Omental fat pad (tissue), 4 donors: ENCODE data around the gene SSNA1. TPM values are rescaled to one million over a fixed set of nuclear protein-coding genes. Genes with fewer than 3 reads are reported as not detected.

ENCODE experiments used
- ATAC-seq: fragments of 150-250 bp; one replicate; pipeline ENCODE4 v1.9.1; 2016; ENCODE audit warnings: mild to moderate bottlenecking, moderate library complexity; ENCODE audit not compliant: low FRiP score
- DNase-seq: peaks from one replicate; pipeline ENCODE4 v3.0.0-alpha.2; 2019; ENCODE audit warnings: low spot score
- total RNA-seq, 4 donors: library from RNA; depleted of rRNA; stranded (reverse); fragments of >200 nt; gene quantifications; one replicate each; pipeline ENCODE4 v1.1.0, GENCODE V29; 2016
- TF ChIP-seq, protein P1 (sequence below), 3 donors: fragments of 450-650 bp; IDR thresholded peaks; one replicate each; pipeline ENCODE4 v1.5.1; 2016 to 2017; ENCODE audit warnings: antibody characterized with exemption in 3 of 3, mild to moderate bottlenecking in 3 of 3, moderate library complexity in 2 of 3

Gene SSNA1
- total RNA-seq, 4 donors from 2014 or later = 51.2 to 78.2 (median 67.1) TPM

DNA sequence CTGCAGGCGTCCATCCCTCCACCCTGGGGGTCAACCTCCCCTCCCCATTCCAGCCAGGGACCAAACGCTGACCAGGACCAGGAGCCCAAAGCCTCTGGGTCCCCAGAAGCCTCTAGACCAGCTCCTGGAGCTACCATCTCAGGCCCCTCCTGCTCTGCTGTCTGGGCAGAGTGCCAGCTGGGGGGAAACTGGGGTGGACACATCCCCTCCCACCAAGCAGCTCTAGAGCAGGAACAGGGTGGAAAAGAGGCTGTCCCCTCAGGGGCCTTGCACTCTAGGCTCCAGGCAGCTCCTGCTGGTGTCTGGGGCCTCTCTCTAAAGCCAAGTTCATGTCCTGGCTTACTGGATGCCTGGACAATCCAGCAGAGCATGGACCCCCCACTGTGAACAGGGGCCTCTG is 4.4 kb downstream of the SSNA1 start:
- TF ChIP-seq, protein P1, sequence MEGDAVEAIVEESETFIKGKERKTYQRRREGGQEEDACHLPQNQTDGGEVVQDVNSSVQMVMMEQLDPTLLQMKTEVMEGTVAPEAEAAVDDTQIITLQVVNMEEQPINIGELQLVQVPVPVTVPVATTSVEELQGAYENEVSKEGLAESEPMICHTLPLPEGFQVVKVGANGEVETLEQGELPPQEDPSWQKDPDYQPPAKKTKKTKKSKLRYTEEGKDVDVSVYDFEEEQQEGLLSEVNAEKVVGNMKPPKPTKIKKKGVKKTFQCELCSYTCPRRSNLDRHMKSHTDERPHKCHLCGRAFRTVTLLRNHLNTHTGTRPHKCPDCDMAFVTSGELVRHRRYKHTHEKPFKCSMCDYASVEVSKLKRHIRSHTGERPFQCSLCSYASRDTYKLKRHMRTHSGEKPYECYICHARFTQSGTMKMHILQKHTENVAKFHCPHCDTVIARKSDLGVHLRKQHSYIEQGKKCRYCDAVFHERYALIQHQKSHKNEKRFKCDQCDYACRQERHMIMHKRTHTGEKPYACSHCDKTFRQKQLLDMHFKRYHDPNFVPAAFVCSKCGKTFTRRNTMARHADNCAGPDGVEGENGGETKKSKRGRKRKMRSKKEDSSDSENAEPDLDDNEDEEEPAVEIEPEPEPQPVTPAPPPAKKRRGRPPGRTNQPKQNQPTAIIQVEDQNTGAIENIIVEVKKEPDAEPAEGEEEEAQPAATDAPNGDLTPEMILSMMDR (IDR thresholded peaks at IDR 0.05) = no peak
- no peak for ATAC-seq
- no peak for DNase-seq

GRCh38 chr9:137193771-137194170 is 5.3 kb downstream of the SSNA1 start:
- TF ChIP-seq, protein P1 (IDR thresholded peaks at IDR 0.05) = no peak
- DNase-seq (no peak), ATAC-seq (no peak)

DNA sequence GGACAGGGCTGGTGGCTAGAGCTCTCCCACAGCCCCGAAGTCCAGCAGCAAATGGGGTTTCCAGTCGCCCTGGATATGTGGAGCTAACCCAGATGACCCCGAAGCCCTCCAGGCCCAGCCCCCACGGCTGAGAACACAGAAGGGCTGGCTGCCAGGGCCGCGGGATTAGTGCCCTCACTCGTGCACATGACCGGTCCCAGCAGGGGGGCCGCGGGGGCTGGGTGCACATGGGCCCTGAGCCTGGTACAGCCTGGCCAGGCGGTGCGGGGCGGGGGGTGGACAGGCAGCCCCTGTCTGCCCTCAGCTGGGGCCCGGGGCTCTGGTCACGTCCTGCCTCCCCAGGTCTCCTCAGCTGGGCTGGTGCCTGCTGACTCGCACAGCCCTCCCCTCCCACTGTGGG is 5.9 kb downstream of the SSNA1 start:
- ATAC-seq (no peak), DNase-seq (no peak)
- TF ChIP-seq, protein P1 (IDR thresholded peaks at IDR 0.05) = no peak

DNA sequence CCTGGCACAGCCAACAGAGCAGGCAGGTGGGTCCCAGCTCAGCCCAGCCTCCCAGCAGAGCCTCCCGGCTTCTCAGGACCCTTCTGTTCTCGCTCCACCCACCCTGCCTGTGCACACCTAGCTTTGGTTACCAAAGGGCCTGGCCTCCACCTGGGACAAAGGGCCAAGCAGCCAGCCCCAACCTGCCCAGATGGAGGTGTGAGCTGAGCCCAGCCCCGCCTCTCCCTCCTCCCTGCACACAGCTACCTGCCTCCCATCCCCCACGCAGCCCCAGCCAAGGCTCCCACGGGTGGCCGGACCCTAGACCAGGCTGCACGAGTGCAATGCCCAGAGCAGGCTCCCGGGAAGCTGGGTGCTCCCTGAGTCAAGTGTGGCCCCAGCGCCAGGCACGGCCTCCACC is 6.4 kb downstream of the SSNA1 start:
- ATAC-seq = no peak
- TF ChIP-seq, protein P1 (IDR thresholded peaks at IDR 0.05) = no peak
- no peak for DNase-seq

- TF ChIP-seq, protein P1 (IDR thresholded peaks at IDR 0.05) = no peak
These were observed 7.2 kb downstream of the SSNA1 start for GRCh38 chr9:137195525-137196220.

DNA sequence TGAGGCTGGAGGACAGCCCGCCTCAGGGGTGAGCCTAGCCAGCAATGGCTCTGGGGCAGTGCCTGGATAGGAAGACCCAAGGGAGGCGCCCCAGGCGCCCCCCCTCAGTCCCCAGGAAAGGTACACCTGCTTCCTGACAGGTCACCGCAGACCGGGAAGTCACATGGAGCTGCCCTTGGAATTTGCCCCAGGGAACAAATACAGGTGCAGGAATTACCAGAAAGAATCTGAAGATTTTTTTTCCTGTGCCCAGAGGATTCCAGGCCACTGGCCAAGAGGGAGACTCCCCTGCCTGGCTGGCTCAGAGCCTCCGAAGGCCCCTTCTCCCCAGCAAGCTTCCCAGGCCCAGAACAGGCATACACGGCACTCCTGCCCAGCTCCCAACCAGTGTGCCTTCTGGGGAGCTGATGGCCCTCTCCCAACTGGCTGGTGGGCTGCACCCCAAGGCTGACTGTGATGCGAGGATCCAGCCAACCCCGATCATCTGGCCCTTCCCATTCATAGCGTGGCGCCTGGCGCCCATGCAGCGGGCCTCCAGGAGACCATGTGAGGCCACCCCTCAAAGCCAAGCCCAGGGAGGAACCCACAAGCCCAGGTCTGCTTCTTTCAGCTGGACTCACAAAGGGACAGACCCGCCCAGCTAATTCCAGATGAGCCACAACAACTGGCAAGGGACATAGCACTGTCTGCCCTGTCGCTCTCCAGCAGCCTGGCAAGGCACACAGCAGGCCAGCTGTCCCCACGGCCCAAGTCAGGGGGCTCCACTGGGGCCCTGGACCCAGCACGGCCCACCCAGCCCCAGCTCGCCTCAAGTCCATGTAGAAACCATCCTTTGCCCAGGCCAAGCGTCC is 9.8 kb downstream of the SSNA1 start:
- TF ChIP-seq, protein P1 (IDR thresholded peaks at IDR 0.05) = no peak
- no peak for ATAC-seq
- no peak for DNase-seq

More at GRCh38 chr9:137195525-137196220, 7.2 kb downstream of the SSNA1 start:
- no peak for ATAC-seq
- no peak for DNase-seq
